Prostate gland (tissue), 2 donors: ENCODE data around the gene TAS2R41. TPM values are rescaled to one million over a fixed set of nuclear protein-coding genes. Genes with fewer than 3 reads are reported as not detected.

ENCODE experiments used
- DNase-seq: peaks from one replicate; pipeline ENCODE4 v3.0.0-alpha.2; 2019; ENCODE audit warnings: low spot score
- H3K27ac ChIP-seq, 2 donors: fragments of 200-600 bp; sonication (generic); 2 replicates each; pipeline ENCODE4 v1.5.1; 2017 to 2019
- H3K27me3 ChIP-seq: fragments of 200-600 bp; sonication (generic); replicated peaks from 2 replicates; pipeline ENCODE4 v1.5.1; 2019; ENCODE audit not compliant: insufficient read depth
- H3K36me3 ChIP-seq, 2 donors: fragments of 200-600 bp; sonication (generic); 1 replicate in 1 of 2; 2 replicates in 1 of 2; pipeline versions ENCODE4 v1.5.1 to v1.8.1; 2017 to 2019
- H3K4me1 ChIP-seq: fragments of 200-600 bp; sonication (generic); replicated peaks from 2 replicates; pipeline ENCODE4 v1.5.1; 2019
- H3K4me3 ChIP-seq, 2 donors: fragments of 200-600 bp; sonication (generic); 2 replicates each; pipeline ENCODE4 v1.5.1; 2017 to 2019
- H3K9me3 ChIP-seq: fragments of 200-600 bp; sonication (generic); 2 replicates; pipeline ENCODE4 v1.5.1; 2017
- POLR2A ChIP-seq: fragments of 450-650 bp; IDR thresholded peaks from one replicate; pipeline ENCODE4 v1.6.1; 2016; ENCODE audit warnings: antibody characterized with exemption, mild to moderate bottlenecking
- POLR2AphosphoS5 ChIP-seq: sonication (generic); formaldehyde crosslinking; IDR thresholded peaks from one replicate; pipeline ENCODE4 v1.6.1; 2017; ENCODE audit warnings: antibody characterized with exemption
- WGBS: methylation state at CpG from one replicate; pipeline ENCODE4 v1.1.5; 2018; 5-methylcytosine and 5-hydroxymethylcytosine counted together
- intact Hi-C: fragments of 100-400 bp; cut with DNase I; formaldehyde crosslinking; loops from one replicate; pipeline ENCODE4 v1.14.2; 2022
- total RNA-seq, 2 donors: library from RNA; depleted of rRNA; stranded (reverse); fragments of >200 nt; gene quantifications; one replicate each; pipeline ENCODE4 v1.1.0, GENCODE V29; 2016
- TF ChIP-seq, protein P1 (sequence below), 4 experiments: fragments of 200-600 bp in 2 of 4; fragments of 450-650 bp in 2 of 4; sonication (generic) in 2 of 4; IDR thresholded peaks; 1 replicate in 3 of 4; 2 replicates in 1 of 4; pipeline ENCODE4 v1.5.1; 2016 to 2019; ENCODE audit warnings: antibody characterized with exemption in 4 of 4, mild to moderate bottlenecking in 2 of 4, moderate library complexity in 2 of 4

The TAS2R41 gene
- total RNA-seq, 2 donors from 2014 or later: 2.7 TPM; not detected in 1

DNA sequence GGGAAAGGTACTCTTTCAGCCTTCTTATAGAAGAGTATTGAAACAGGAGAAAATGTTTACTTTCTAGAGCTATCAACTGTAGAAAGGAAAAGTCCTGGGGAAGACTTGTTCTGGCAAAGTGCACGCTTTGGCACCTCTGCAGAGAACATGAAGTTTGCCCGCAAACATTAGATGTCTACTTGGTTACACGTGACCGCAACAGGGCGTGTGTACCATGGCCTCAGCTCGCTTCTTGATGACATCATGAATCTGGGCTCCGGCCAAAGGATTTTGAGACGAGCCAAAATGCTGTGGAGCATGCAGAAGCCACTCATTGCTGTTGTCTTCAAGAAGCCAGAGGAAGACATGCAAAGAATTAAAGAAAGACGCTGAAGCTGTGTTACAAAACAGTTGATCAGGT lies 43.0 kb upstream of the TAS2R41 start:
- Histone ChIP-seq H3K27me3 (no peaks in the 10 kb centered on the region), H3K27ac (no peak overlapping the region), H3K36me3 (no peaks in the 10 kb centered on the region), H3K4me3 (no peak overlapping the region), H3K9me3 (no peaks in the 10 kb centered on the region), H3K4me1 (no peaks in the 10 kb centered on the region)
- peak; percentile 85 for DNase-seq
- TF ChIP-seq POLR2A (no peak), POLR2AphosphoS5 (peak; percentile 92)
- intact Hi-C loops: no loop called here
- 41% methylated on average over 9 of the region's 9 CpGs for WGBS

DNA sequence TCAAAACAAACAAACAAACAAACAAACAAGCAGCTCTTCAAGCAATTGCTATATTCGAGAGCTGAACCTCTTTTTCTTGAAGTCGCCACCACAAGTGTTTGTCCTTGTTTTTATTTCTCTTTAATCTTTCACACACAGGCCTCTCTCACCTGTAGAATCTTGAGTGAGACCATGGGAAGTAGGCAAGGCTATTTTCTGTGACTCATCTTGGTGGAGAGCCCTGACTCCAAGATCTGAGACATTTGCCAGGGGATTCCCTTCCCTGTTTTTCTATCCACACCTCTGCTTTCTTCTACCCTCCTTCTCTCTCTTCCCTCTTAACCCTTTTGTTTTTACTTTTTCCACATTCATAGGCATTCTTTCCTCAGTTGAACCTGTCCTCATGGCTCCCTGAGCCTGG lies 42.4 kb upstream of the TAS2R41 start:
- Histone ChIP-seq H3K4me3 (no peak overlapping the region), H3K27me3 (no peaks in the 10 kb centered on the region), H3K9me3 (no peaks in the 10 kb centered on the region), H3K36me3 (no peaks in the 10 kb centered on the region), H3K27ac (no peak overlapping the region), H3K4me1 (no peaks in the 10 kb centered on the region)
- intact Hi-C loops: no loop called here
- no peak for TF ChIP-seq POLR2AphosphoS5
- TF ChIP-seq, protein P1, sequence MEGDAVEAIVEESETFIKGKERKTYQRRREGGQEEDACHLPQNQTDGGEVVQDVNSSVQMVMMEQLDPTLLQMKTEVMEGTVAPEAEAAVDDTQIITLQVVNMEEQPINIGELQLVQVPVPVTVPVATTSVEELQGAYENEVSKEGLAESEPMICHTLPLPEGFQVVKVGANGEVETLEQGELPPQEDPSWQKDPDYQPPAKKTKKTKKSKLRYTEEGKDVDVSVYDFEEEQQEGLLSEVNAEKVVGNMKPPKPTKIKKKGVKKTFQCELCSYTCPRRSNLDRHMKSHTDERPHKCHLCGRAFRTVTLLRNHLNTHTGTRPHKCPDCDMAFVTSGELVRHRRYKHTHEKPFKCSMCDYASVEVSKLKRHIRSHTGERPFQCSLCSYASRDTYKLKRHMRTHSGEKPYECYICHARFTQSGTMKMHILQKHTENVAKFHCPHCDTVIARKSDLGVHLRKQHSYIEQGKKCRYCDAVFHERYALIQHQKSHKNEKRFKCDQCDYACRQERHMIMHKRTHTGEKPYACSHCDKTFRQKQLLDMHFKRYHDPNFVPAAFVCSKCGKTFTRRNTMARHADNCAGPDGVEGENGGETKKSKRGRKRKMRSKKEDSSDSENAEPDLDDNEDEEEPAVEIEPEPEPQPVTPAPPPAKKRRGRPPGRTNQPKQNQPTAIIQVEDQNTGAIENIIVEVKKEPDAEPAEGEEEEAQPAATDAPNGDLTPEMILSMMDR (IDR thresholded peaks at IDR 0.05): no peak
- TF ChIP-seq POLR2A: no peak
- 83% methylated on average over 2 of the region's 2 CpGs for WGBS
- no peak for DNase-seq

DNA sequence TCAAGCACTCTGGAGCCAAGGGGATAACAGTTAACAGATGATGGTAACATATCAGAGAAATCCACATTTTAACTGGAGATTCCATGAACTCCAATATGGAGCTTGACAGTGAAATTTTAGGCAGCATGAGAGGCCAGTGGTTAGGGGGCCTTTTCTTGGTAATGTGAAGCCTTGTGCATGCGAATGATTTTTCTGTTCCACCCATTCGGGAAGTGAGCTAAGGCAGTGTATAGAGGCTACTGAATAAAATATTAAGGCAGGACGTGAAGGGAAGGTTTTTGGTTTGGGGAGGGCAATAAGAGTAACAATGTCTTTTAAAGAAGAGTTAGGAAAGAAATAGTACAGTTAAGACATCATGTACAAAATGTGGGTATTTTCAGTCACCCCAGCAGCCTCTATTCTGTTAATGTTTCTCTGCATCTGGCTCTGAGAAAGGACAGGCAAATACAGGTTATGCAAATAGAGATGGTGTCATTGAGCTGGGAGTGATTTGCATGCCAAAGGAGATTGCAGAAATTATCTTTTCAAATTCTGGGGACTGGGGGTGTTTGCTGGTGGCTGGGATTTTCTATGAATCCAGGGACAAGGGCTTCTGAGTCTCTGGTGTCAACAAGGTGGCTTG lies 41.2 kb upstream of the TAS2R41 start:
- H3K27ac ChIP-seq: no peak overlapping the region
- 92% methylated on average over 3 of the region's 3 CpGs for WGBS
- no peaks in the 10 kb centered on the region for H3K36me3 ChIP-seq
- intact Hi-C loops: no loop called here
- no peaks in the 10 kb centered on the region for H3K4me1 ChIP-seq
- H3K9me3 ChIP-seq: no peaks in the 10 kb centered on the region
- TF ChIP-seq POLR2AphosphoS5 (no peak), POLR2A (no peak)
- TF ChIP-seq, protein P1 (IDR thresholded peaks at IDR 0.05): no peak
- no peak for DNase-seq
- H3K27me3 ChIP-seq: no peaks in the 10 kb centered on the region
- no peak overlapping the region for H3K4me3 ChIP-seq

DNA sequence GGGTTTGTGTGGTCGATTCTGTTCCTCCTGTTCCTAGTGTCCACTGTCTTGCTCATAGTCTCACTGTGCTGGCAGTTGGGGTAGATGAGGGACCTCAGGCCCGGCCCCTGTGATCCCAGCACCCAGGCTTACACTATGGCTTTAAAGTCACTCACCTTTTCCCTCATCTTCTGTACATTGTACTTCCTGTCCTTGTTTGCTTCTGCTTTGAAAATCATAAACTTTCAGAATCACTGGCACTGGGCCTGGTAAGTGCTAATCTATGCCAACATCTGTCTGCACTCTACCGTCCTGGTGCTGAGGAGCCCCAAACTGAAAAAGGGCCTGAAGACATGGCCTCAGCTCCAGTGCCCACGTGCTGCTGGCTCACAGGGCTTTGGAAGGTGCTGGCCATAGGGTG lies 40.1 kb upstream of the TAS2R41 start:
- intact Hi-C loops: no loop called here
- Histone ChIP-seq H3K9me3 (no peaks in the 10 kb centered on the region), H3K36me3 (no peaks in the 10 kb centered on the region), H3K4me1 (no peaks in the 10 kb centered on the region), H3K27me3 (no peaks in the 10 kb centered on the region), H3K4me3 (no peak overlapping the region), H3K27ac (no peak overlapping the region)
- WGBS: 54% methylated on average over 4 of the region's 4 CpGs
- no peak for DNase-seq
- TF ChIP-seq POLR2AphosphoS5 (no peak), POLR2A (no peak)
- TF ChIP-seq, protein P1 (IDR thresholded peaks at IDR 0.05): no peak

DNA sequence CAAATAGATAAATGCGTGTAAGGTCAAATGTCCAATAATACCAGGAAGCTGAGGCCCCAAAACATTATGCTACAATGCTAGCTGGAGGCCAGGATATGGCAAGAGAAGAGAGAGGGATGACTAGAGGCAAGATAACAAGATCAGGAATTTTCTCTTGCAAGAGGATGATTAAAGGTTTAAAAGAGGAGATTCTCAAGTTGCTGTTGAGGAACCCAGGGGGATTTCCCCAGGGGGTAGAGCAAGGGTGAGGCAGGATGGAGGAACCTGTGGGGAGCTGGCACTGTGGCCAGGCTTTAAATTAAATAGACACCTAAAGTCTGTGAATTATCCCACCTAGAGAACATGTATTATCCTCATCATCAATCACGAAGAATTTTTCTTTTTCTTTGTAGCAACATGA lies 37.8 kb upstream of the TAS2R41 start:
- Histone ChIP-seq H3K4me3 (no peak overlapping the region), H3K27me3 (no peaks in the 10 kb centered on the region), H3K27ac (no peak overlapping the region), H3K4me1 (no peaks in the 10 kb centered on the region), H3K36me3 (no peaks in the 10 kb centered on the region), H3K9me3 (no peaks in the 10 kb centered on the region)
- DNase-seq: no peak
- 94% methylated on average over 2 of the region's 2 CpGs for WGBS
- intact Hi-C loops: no loop called here
- TF ChIP-seq POLR2AphosphoS5 (no peak), POLR2A (no peak)
- TF ChIP-seq, protein P1 (IDR thresholded peaks at IDR 0.05): no peak
